K562 (cell line): Measurements from ENCODE around the gene TMEM123. TPM values are rescaled to one million over a fixed set of nuclear protein-coding genes. Genes with fewer than 3 reads are reported as not detected.

ENCODE experiments used
- ATAC-seq: fragments of 200-7000 bp; cut with Tn5 transposase; 3 replicates; pipeline ENCODE4 v1.9.1; 2020; ENCODE audit warnings: moderate library complexity
- BruUV-seq: library from RNA; stranded (reverse); fragments of 400-500 nt; replicated peaks from 2 replicates; lab custom pipeline; 2021; lab: Mats Ljungman, UMichigan
- CTCF ChIA-PET: fragments of 300-600 bp; formaldehyde crosslinking; extraction: SDS; loops from one replicate; lab custom pipeline; 2021; ENCODE audit warnings: low intra/inter-chr PET ratio; lab: Yijun Ruan, JAX
- POLR2A ChIA-PET: fragments of 300-600, 350-650 bp; sonication (Branson Sonifier 250); formaldehyde crosslinking; extraction: SDS; loops from one replicate; lab custom pipeline; 2021; ENCODE audit warnings: antibody characterized with exemption, inconsistent platforms; lab: Yijun Ruan, JAX
- DNase-seq, 4 experiments: peaks; one replicate each; pipeline versions ENCODE4 v3.0.0 to v3.0.0-alpha.2; 2011 to 2018; ENCODE audit warnings: low spot score in 3 of 4, mixed read lengths in 3 of 4; ENCODE audit errors: extremely low read depth in 1 of 4
- FAIRE-seq: peaks from 2 replicates; lab custom pipeline; 2011; peaks lifted over from hg19 to GRCh38; lab: Jason Lieb, UNC
- H2AFZ ChIP-seq: 2 replicates; pipeline ENCODE4 v1.6.0; 2011; ENCODE audit warnings: low read depth, low read length, control low read depth, inconsistent platforms
- H3K27ac ChIP-seq: fragments of 200-600 bp; 3 replicates; pipeline ENCODE4 v1.8.0; 2011; ENCODE audit warnings: low read depth, mild to moderate bottlenecking, control low read depth, inconsistent platforms, low read length, moderate library complexity, mixed read lengths; ENCODE audit errors: extremely low read depth
- H3K27me3 ChIP-seq, 2 experiments: fragments of 300-600 bp in 1 of 2; 2 replicates in 1 of 2; 3 replicates in 1 of 2; pipeline versions ENCODE4 v1.6.0 to v1.8.0; 2011; ENCODE audit warnings: inconsistent platforms in 2 of 2, low read length in 2 of 2, mild to moderate bottlenecking in 1 of 2, mixed read lengths in 1 of 2, moderate library complexity in 1 of 2; ENCODE audit not compliant: control insufficient read depth in 2 of 2, insufficient read depth in 2 of 2
- H3K36me3 ChIP-seq: fragments of 300-600 bp; 3 replicates; pipeline ENCODE4 v1.8.0; 2011; ENCODE audit warnings: mild to moderate bottlenecking, low read length, inconsistent platforms; ENCODE audit not compliant: control insufficient read depth, insufficient read depth
- H3K4me1 ChIP-seq, 2 experiments: fragments of 200-600 bp in 1 of 2; replicated peaks in 1 of 2; 2 replicates in 1 of 2; 3 replicates in 1 of 2; pipeline versions ENCODE4 v1.5.1 to v1.8.0; 2011; ENCODE audit warnings: inconsistent platforms in 2 of 2, low read length in 2 of 2, mild to moderate bottlenecking in 1 of 2, mixed read lengths in 1 of 2, moderate library complexity in 1 of 2; ENCODE audit not compliant: control insufficient read depth in 2 of 2, insufficient read depth in 2 of 2
- H3K4me2 ChIP-seq: 2 replicates; pipeline ENCODE4 v1.6.1; 2011; ENCODE audit warnings: low read length, control low read depth, inconsistent platforms, mixed read lengths; ENCODE audit not compliant: insufficient read depth
- H3K4me3 ChIP-seq: fragments of 200-600 bp; sonication (generic), shearing (Covaris generic); 2 replicates; pipeline ENCODE4 v1.5.1; 2016; ENCODE audit warnings: control low read depth, inconsistent platforms
- H3K79me2 ChIP-seq: fragments of 200-600 bp; 3 replicates; pipeline ENCODE4 v1.8.0; 2011; ENCODE audit warnings: low read length, inconsistent platforms; ENCODE audit not compliant: control insufficient read depth, insufficient read depth
- H3K9ac ChIP-seq, 2 experiments: 2 replicates each; pipeline versions ENCODE4 v1.6.0 to v1.6.1; 2011; ENCODE audit warnings: low read depth in 2 of 2, low read length in 2 of 2, control low read depth in 1 of 2, inconsistent platforms in 1 of 2, mild to moderate bottlenecking in 1 of 2, mixed read lengths in 1 of 2; ENCODE audit not compliant: insufficient read depth in 1 of 2
- H3K9me1 ChIP-seq: one replicate; pipeline ENCODE4 v1.6.0; 2011; ENCODE audit warnings: inconsistent platforms, mild to moderate bottlenecking, low read length, moderate library complexity; ENCODE audit not compliant: control insufficient read depth, insufficient read depth
- H3K9me3 ChIP-seq: replicated peaks from 2 replicates; pipeline ENCODE4 v1.5.1; 2011; ENCODE audit warnings: low read depth, low read length, inconsistent platforms; ENCODE audit not compliant: control insufficient read depth, insufficient read depth
- H4K20me1 ChIP-seq: replicated peaks from 2 replicates; pipeline ENCODE4 v1.6.1; 2011; ENCODE audit warnings: low read length, inconsistent platforms, mixed read lengths; ENCODE audit not compliant: control insufficient read depth, insufficient read depth
- ATF2 ChIP-seq: sonication (generic); formaldehyde crosslinking; IDR thresholded peaks from 2 replicates; pipeline ENCODE4 v1.8.1; 2022; ENCODE audit warnings: missing genetic modification reagents
- BRD4 ChIP-seq: fragments of 200-600 bp; sonication (generic); IDR thresholded peaks from 2 replicates; pipeline ENCODE4 v1.6.1; 2017; ENCODE audit warnings: inconsistent platforms
- CC2D1A ChIP-seq: fragments of 450-650 bp; IDR thresholded peaks from 2 replicates; pipeline ENCODE4 v1.6.1; 2017; ENCODE audit warnings: mild to moderate bottlenecking
- CEBPG ChIP-seq, 3 experiments: fragments of 200-800 bp in 1 of 3; sonication (Bioruptor generic) in 1 of 3; sonication (generic) in 1 of 3; formaldehyde crosslinking in 1 of 3; IDR thresholded peaks in 2 of 3; conservative IDR thresholded peaks in 1 of 3; 2 replicates each; pipeline versions ENCODE4 v1.6.1 to v1.8.0; 2016 to 2022; ENCODE audit warnings: missing compliant biosample characterization in 2 of 3, missing genetic modification characterization in 2 of 3, mild to moderate bottlenecking in 1 of 3, missing genetic modification reagents in 1 of 3
- CREM ChIP-seq: IDR thresholded peaks from 2 replicates; pipeline ENCODE4 v1.6.1; 2014; ENCODE audit warnings: antibody characterized with exemption, low read depth
- E2F3 ChIP-seq: fragments of 250-450 bp; sonication (Bioruptor Pico); IDR thresholded peaks from 2 replicates; pipeline ENCODE4 v1.4.0; 2020; ENCODE audit warnings: mild to moderate bottlenecking
- ELF1 ChIP-seq: fragments of 200-800 bp; sonication (Bioruptor generic); IDR thresholded peaks from 2 replicates; pipeline ENCODE4 v1.6.1; 2016; ENCODE audit warnings: missing genetic modification characterization, missing compliant biosample characterization
- ELF4 ChIP-seq: fragments of 450-650 bp; formaldehyde crosslinking; IDR thresholded peaks from 2 replicates; pipeline ENCODE4 v1.4.0; 2022; ENCODE audit warnings: missing genetic modification characterization
- EWSR1 ChIP-seq: fragments of 450-650 bp; IDR thresholded peaks from 2 replicates; pipeline ENCODE4 v1.6.1; 2018; ENCODE audit warnings: borderline replicate concordance, mild to moderate bottlenecking, low read depth, moderate library complexity; ENCODE audit not compliant: partially characterized antibody
- MED1 ChIP-seq: sonication (generic); formaldehyde crosslinking; IDR thresholded peaks from 2 replicates; pipeline ENCODE4 v1.8.1; 2023; ENCODE audit warnings: missing genetic modification reagents, borderline replicate concordance
- NFATC3 ChIP-seq: fragments of 450-650 bp; IDR thresholded peaks from 2 replicates; pipeline ENCODE4 v1.6.1; 2017; ENCODE audit warnings: mild to moderate bottlenecking
- NFXL1 ChIP-seq: fragments of 450-650 bp; formaldehyde crosslinking; IDR thresholded peaks from 2 replicates; pipeline ENCODE4 v1.4.0; 2021; ENCODE audit warnings: mild to moderate bottlenecking
- PHF8 ChIP-seq: fragments of 200-600 bp; sonication (generic); IDR thresholded peaks from 2 replicates; pipeline ENCODE4 v1.6.1; 2012; ENCODE audit warnings: mixed run types, mild to moderate bottlenecking, inconsistent platforms, low read length, moderate library complexity, borderline replicate concordance
- PRPF4 ChIP-seq: fragments of 200-400 bp; formaldehyde crosslinking; IDR thresholded peaks from one replicate; pipeline ENCODE4 v1.6.1; 2017; ENCODE audit warnings: low read length, low read depth, mild to moderate bottlenecking; ENCODE audit not compliant: insufficient read depth, poor library complexity, severe bottlenecking
- TCF3 ChIP-seq: sonication (generic); formaldehyde crosslinking; IDR thresholded peaks from 2 replicates; pipeline ENCODE4 v1.4.0; 2020; ENCODE audit warnings: mild to moderate bottlenecking, missing genetic modification reagents
- WGBS: fragments of 100-300 bp; shearing (Covaris generic); methylation state at CpG from one replicate; pipeline ENCODE4 v1.1.6; 2016; ENCODE audit warnings: low coverage, mixed read lengths; ENCODE audit not compliant: insufficient coverage; ENCODE audit errors: missing lambda C conversion rate; 5-methylcytosine and 5-hydroxymethylcytosine counted together
- in situ Hi-C: fragments of 300-500 bp; cut with MboI; formaldehyde crosslinking; loops from 4 replicates; pipeline ENCODE4 v1.15.0; 2018; ENCODE audit warnings: inconsistent platforms, mixed read lengths
- intact Hi-C: fragments of 100-400 bp; cut with micrococcal nuclease; formaldehyde crosslinking; loops from 2 replicates; pipeline ENCODE4 v1.14.2; 2022
- polyA plus RNA-seq, 8 experiments: library from polyadenylated mRNA; depleted of rRNA in 4 of 8; stranded (reverse) in 5 of 8; unstranded in 3 of 8; fragments of >200 nt; fragmentation: Nextera tagmentation in 2 of 8; fragmentation: Illumina TruSeq in 1 of 8; extraction: Ambion mirVana in 2 of 8; extraction: Trizol in 1 of 8; gene quantifications; 2 replicates each; pipeline versions ENCODE4 v1.2.1 to v1.2.3, GENCODE V29; 2011 to 2014; ENCODE audit warnings: inconsistent platforms in 1 of 8, missing spikeins in 1 of 8
- total RNA-seq, 7 experiments: library from RNA; depleted of rRNA in 6 of 7; stranded (reverse); fragments of >200 nt in 6 of 7; fragmentation: Illumina TruSeq in 2 of 7; extraction: Trizol in 2 of 7; gene quantifications; 2 replicates each; pipeline versions ENCODE4 v1.2.1 to v1.2.3, GENCODE V29; 2011 to 2021; ENCODE audit warnings: low replicate concordance in 1 of 7
- TF ChIP-seq, protein P1 (sequence below): sonication (generic); formaldehyde crosslinking; IDR thresholded peaks from 2 replicates; pipeline ENCODE4 v1.8.0; 2022; ENCODE audit warnings: mild to moderate bottlenecking, missing genetic modification reagents

The TMEM123 gene
- total and polyA plus RNA-seq, 9 of the 15 experiments (the other 6 are each of a cell fraction or from before 2014, with no cell fraction given), result 19.8 to 344 (median 82.4) TPM

DNA sequence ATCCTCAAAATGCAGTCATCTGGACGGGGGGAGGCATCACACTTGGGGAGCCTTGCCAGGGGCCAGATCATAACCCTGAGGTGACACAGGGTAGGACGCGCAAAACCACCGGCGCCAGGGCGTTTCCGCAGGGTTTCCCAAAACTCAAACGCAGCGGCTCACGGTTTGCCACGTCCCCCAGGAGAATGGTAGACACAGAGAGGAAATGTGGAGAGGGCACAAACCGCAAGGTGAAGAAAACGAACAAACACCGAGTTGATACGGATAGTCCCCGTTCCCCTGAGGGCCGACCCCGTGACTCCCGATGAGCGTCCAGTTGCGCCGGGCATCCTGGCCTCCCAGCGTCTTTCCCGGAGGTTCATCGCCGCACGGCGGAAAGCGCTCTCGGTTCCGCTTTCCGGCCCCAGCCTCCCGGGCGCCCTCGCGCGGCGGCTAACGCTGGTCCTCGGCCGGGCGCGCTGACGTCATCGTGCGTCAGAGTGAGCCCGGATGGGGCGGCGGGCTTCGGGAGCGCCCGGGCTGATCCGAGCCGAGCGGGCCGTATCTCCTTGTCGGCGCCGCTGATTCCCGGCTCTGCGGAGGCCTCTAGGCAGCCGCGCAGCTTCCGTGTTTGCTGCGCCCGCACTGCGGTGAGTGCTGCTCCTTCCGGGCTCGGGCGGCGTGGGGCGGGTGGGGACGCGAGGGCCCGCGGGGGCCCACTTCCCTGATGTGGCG is 105.7 kb downstream of the TMEM123 start, which contains the start of gene BIRC2:
BIRC2 (plus strand) TSS at position 467 of the 714 bp plus-strand sequence. CDS start 2,641 bp downstream, outside the sequence.
- CTCF ChIA-PET, result no interaction called here
- ATAC-seq (peak; percentile 93), FAIRE-seq (peak; percentile 49), DNase-seq (peak; percentile 85 to 96 (median 88))
- peak within 1 kb of the TSS; percentile 89 to 96 for H3K9ac ChIP-seq
- POLR2A ChIA-PET, result interaction anchor here (0.6 to 1.2 kb wide), 3 partner anchors 8 to 120 kb away, joined by 3 to 4 read pairs (median 3); no protein-coding TSS in a partner anchor
- BruUV-seq, result no TSS peak
- no peaks in the 10 kb centered on the region for H3K27me3 ChIP-seq
- peak within 1 kb of the TSS; percentile 60 for H3K4me3 ChIP-seq
- no peaks in the 10 kb centered on the region for H3K9me3 ChIP-seq
- peaks cover 18% of the 10 kb centered on the region for H3K36me3 ChIP-seq
- in situ Hi-C loops, result no loop called here
- no peaks in the 10 kb centered on the region for H4K20me1 ChIP-seq
- peak within 1 kb of the TSS; percentile 96 for H3K4me2 ChIP-seq
- WGBS, result under 1% methylated on average over 59 of the region's 77 CpGs
- H3K9me1 ChIP-seq, result no peaks in the 10 kb centered on the region
- H3K4me1 ChIP-seq, result peaks cover 0 to 12% of the 10 kb centered on the region in 2 experiments; a peak in 3 of 5 replicates
- intact Hi-C loops, result loop anchor here (2.0 kb wide), 2 partner anchors 38 to 106 kb away; partner anchors contain the start of gene TMEM123
- peak within 1 kb of the TSS; percentile 96 for H2AFZ ChIP-seq
- peak within 1 kb of the TSS; percentile 86 for H3K27ac ChIP-seq
- peaks cover 42% of the 10 kb centered on the region for H3K79me2 ChIP-seq
- TF ChIP-seq ATF2 (CRISPR knock-in tag) (peak; percentile 94), CEBPG (CRISPR knock-in tag; IDR thresholded peaks at IDR 0.05) (no peak; the same call in 1 of the 2 replicates), CEBPG (tag; conservative IDR thresholded peaks at IDR 0.05 in 1 of 2, IDR thresholded peaks at IDR 0.05 in 1 of 2) (no peak), MED1 (CRISPR knock-in tag) (no peak), BRD4 (0 out of 2 replicates have a peak, but pooled peaks have one; percentile 54), EWSR1 (no peak), E2F3 (peak; percentile 25; the same call in 1 of the 2 replicates), ELF1 (tag) (peak; percentile 97), CC2D1A (peak; percentile 34; the same call in 1 of the 2 replicates), PRPF4 (no peak), NFATC3 (no peak), NFXL1 (CRISPR knock-in tag) (no peak), TCF3 (CRISPR knock-in tag) (peak; percentile 30; the same call in 1 of the 2 replicates), ELF4 (CRISPR knock-in tag) (no peak), CREM (peak; percentile 97), PHF8 (peak; percentile 89; the same call in 1 of the 2 replicates)
- TF ChIP-seq, protein P1, sequence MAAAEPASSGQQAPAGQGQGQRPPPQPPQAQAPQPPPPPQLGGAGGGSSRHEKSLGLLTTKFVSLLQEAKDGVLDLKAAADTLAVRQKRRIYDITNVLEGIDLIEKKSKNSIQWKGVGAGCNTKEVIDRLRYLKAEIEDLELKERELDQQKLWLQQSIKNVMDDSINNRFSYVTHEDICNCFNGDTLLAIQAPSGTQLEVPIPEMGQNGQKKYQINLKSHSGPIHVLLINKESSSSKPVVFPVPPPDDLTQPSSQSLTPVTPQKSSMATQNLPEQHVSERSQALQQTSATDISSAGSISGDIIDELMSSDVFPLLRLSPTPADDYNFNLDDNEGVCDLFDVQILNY (CRISPR knock-in tag), result 0 out of 2 replicates have a peak, but pooled peaks have one; percentile 11
